GM18526 (cell line): ENCODE measurements around the gene CYTH3.

Experiments
- POLR2A ChIP-seq: IDR thresholded peaks from 3 replicates; pipeline ENCODE4 v1.6.1; 2011; ENCODE audit not compliant: insufficient read length; ENCODE audit errors: extremely low read depth

CYTH3 gene

GRCh38 chr7:6146666-6147065 lies 125.8 kb downstream of the CYTH3 start:
- no peak for TF ChIP-seq POLR2A

- no peak for TF ChIP-seq POLR2A
Measured at GRCh38 chr7:6143997-6144396, 128.4 kb downstream of the CYTH3 start.

- TF ChIP-seq POLR2A: no peak
Measured at GRCh38 chr7:6142871-6143380, 129.5 kb downstream of the CYTH3 start.

- TF ChIP-seq POLR2A: no peak
Measured at GRCh38 chr7:6139189-6139996, 133.0 kb downstream of the CYTH3 start.

- no peak for TF ChIP-seq POLR2A
Measured at GRCh38 chr7:6136475-6136874, 135.9 kb downstream of the CYTH3 start.

GRCh38 chr7:6133249-6133648 lies 139.2 kb downstream of the CYTH3 start:
- TF ChIP-seq POLR2A: no peak

GRCh38 chr7:6130007-6130587 lies 142.3 kb downstream of the CYTH3 start:
- no peak for TF ChIP-seq POLR2A

GRCh38 chr7:6128205-6128604 lies 144.2 kb downstream of the CYTH3 start:
- TF ChIP-seq POLR2A: no peak

GRCh38 chr7:6127110-6127490 lies 145.3 kb downstream of the CYTH3 start:
- TF ChIP-seq POLR2A: no peak

GRCh38 chr7:6123843-6124242 lies 148.6 kb downstream of the CYTH3 start:
- no peak for TF ChIP-seq POLR2A

GRCh38 chr7:6121141-6121540 lies 151.3 kb downstream of the CYTH3 start:
- TF ChIP-seq POLR2A: no peak

- no peak for TF ChIP-seq POLR2A
Measured at GRCh38 chr7:6117533-6117932, 154.9 kb downstream of the CYTH3 start.

- no peak for TF ChIP-seq POLR2A
Measured at GRCh38 chr7:6116211-6116610, 156.2 kb downstream of the CYTH3 start.
